HG03378 (cell line): ENCODE measurements around the gene SAMD5.

ENCODE experiments used
- ATAC-seq: cut with Tn5 transposase; IDR thresholded peaks from one replicate; pipeline ENCODE4 v1.9.1; 2021; ENCODE audit warnings: mild to moderate bottlenecking, moderate library complexity; ENCODE audit not compliant: unreplicated experiment

SAMD5 gene

DNA sequence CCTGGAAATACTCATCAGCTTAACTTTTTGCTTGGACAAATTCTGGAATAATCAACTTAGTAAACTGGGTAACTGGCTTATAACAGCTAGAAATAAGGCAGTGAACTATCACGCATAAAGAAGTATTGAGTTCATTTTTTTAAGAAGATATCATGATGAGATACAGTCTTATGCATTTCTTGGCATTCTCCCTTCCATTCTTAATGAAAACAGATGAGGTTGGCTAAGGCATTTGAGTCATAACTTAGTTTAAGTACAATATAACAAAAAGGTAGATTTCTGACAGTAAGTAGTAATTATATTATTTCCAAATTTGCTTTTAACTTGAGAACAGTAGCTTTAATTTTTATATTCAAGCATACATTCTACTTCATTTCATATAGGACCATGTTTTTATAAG is 56.1 kb downstream of the SAMD5 start:
- no peak for ATAC-seq

DNA sequence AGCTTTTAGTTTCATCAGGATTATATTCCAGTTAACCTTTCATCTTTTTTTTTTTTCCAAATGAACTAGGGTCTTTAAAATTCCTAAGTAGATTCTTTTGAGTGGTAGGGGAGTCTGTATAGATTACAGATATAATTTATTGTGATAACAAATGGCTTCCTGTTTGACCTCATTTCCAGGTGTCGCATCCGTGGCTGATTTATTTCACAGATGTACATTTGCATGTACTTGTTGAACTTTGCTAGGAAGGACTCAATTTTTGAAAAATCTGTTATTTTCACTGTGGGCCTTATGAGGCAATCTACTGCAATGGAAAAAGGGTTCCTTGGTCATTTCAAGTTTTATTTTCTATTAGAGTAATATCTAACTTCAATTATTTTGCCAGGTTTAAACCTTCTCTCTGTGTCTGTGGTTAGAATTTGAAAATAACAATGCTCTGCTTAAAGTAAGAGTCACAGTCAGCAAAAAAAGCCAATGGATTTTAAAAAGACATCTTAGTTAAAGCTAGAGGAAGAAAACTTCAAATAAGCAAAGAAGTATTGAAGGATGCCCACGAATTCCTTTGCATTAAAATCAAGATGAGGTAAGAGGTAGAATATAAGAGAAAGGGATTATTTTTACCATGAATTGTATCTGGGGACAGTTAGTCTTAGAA is 57.9 kb downstream of the SAMD5 start:
- no peak for ATAC-seq

DNA sequence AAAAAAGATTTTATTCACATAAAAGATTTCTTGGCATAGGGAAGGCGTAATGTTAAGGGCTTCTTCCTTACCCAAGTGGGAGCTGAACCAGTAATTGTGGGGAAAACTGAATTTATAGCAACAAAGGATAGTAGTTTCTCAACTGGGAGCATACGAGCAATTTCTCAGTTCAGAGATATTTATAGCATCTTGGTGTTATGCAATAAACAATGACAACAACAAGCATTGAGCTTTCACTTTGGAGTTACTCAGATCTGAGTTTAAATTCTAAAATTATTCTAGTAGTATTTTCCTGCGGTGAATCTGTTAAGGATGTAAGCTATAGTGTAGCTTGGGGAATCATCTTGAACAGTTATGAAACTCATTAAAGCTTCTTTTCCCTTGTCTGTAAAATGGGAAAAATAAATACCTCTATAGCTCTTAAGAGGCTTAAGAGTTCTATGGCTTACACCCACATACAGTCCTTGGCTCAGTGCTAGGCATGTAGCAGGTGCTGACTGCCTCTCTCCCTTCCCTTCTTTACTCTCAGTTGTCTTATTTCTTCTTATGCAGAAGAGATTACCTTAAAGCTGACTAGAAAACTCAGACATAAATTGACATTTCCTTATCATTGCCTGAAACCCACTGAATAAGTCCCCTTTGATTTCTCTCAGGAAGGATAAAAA is 58.8 kb downstream of the SAMD5 start:
- no peak for ATAC-seq

DNA sequence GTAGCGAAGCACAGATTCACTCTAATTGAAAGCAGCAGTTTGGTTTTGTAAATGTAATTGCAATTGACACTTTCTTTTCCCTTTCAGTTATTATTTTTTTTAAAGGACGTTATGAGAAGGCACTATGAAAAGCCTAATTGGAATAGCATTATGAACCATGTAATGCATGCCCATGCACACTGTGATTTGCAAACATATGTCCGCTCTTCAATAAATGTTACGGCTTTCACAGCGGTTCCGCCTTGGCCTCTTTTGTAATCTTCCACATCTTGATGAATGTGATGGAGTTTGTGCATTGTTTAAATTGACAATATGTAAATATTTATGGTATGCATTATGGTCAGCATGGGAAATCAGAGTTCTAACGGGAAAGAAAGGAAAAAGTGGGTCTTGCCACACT is 61.3 kb downstream of the SAMD5 start:
- no peak for ATAC-seq

DNA sequence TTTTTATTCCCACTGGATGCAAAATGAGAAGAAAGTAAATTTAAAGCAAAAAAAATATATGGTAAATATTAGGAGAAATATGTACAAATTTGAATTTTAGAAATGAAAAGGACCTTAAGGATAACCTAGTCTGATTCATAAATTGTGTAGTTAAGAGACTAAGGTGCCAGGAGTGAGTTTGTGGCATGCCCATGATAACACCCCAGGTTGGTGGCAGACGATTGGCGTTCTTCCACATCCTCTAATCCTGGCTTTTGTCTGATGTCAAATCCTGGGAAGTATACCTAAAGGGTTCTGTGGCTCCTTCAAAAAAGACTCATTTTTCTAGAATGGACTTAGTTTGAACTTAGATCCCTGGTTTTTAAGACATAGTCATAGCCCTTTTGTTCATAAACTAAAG is 62.2 kb downstream of the SAMD5 start:
- ATAC-seq, result no peak

DNA sequence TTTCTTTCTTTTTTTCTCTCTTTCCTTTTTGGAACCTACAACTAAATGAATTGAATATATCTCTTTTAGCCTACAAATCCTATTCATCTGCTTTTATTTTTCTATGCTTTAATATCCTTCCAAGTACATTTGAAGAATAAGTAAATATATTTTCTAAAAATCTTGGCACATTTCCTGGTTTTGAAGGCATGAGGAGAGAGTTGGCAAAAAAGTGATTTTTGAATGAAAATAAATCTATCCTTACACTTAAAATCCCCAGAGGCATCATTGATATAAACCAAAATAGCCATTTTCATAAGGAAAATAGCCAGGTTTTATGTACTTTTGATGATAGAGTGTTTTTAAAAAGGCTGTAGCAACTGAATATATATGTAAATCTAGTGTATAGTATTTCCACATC is 69.0 kb downstream of the SAMD5 start:
- no peak for ATAC-seq

DNA sequence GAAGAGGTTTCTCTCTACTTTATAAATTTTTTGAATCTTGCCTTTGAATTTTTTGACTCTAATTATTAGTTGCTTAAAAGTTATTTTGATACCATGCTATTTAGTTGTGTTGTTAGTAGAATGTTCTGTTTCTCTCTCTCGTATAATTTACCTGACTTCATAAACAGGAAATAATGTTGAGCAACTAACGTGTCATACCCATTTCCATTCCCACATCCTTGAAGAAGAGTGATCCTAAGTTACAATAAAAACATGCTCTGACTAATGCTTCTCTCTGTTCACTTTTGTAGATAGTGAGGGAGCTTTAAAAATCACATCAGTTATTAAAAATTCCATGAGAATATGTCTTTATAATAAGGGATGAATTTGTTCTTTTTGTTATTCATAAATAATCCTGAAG is 69.7 kb downstream of the SAMD5 start:
- no peak for ATAC-seq

DNA sequence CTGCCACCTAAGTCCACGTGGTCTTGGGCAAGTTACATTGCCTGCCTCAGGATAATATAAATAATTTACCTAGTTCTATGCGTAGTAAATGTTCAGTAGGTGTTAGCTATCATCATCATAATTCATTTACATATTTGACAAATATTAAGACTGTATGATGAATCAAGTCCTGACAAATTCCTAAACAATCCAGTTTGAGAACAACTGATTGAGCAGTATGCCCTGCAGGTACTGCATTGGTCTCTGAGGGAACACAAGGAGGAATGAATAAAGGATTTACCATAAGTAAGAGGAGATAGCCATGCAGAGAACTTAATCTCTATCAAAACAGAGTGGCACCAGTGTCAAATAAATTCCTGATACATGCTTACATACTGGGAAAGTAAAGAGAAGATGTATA is 70.4 kb downstream of the SAMD5 start:
- ATAC-seq, result no peak

DNA sequence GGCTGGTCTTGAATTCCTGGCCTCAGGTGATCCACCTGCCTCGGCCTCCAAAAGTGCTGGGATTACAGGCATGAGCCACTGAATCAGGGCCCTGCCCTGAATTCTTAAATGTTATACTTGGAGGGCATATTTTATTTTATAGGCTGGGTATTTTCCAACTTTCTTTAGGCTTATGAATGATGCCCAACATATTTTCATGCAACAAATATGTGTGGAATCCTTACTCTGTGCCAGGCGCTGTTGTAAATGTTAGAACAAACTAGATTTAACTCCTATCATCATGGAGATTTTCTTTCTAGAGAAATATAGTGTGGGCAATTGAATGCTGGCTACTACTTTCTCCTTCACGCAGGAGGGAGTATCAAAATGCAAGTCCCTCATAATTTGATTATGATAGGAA is 71.2 kb downstream of the SAMD5 start:
- ATAC-seq, result no peak

DNA sequence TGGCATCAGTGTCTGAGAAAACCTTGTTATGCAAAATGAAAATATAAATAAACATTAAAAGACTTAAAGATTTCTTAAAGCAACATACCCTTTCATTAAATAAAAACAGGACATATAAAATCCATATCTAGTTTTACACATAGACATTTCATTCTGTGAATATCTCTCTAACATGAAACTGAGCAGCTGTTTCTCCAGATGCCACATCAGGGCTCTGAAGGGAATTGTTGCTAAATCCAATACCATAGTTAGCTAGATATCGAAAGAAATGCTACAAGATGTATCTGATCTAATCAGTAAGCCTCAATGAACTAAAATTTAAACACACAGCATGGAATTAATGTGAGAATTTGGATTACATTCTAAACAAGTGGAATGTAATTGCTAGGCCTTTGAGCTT is 74.5 kb downstream of the SAMD5 start:
- no peak for ATAC-seq

DNA sequence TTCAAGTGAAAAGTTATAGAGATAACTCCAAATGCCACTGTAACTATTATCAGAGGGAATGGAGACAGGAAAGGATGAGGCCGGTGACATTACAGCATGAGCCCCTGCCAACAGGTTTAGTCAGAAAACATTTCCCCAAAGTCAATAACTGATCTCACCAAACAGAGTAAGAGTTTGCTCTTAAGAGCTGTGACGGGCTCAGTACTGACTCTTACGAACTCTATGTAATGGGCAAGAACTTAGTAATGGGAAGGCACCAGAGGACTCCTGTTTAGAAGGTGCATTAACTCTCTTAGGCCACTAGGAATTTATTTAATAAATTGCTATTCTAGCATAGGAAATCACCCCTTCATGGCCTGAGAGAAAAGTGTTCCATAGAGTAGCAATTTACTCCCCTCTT is 76.8 kb downstream of the SAMD5 start:
- ATAC-seq, result no peak

DNA sequence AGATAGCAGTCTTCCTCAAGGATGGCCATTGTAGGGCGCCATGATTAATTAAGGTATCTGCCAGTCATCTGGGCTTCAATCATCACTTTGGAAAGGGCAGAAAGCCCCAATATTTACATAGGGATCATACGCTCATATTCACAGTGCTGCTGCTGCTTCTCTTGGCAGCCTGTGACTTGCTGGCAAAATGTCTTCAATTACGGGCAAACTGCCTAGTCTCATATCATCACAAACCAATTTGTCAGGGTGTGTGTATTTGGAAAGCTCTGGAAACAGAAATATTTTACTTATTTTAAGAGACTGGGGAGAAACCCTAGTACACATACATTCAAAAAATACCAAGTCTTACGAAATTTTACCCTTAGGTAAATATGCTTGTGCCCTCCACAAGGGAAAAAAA is 77.6 kb downstream of the SAMD5 start:
- no peak for ATAC-seq

DNA sequence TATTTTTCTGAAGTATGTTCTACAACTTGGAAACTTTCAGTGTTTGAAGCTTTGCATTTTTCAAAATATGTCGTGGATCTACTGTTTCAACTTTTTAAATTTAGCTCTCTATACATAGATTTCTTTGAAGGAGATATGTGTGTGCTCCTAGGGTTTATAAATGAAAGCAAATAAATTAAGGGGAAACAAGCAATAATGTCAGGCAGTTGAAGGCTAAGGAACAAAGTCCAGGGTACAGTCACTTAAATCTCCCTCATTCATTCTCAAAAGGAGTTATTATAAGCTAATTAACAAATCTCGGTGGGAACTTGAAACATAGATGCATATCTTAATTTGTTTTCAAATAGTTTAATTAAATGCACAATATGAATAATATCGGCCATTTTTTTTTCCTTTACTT is 79.4 kb downstream of the SAMD5 start:
- no peak for ATAC-seq

DNA sequence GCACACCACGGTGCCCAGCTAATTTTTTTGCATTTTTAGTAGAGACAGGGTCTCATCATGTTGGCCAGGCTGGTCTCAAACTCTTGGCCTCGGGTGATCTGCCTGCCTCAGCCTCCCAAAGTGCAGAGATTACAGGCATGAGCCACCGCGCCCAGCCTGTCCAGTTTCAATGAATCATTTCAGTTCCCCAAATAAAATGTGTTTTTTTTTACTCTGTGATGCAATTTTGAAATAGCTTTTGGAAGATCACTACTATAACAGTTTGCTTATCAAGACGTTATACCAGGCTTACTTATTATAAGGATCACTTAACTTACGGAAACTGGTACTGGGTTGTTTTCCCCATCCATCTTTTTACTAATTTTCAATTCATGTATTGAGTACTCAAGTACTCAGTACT is 80.0 kb downstream of the SAMD5 start:
- no peak for ATAC-seq

DNA sequence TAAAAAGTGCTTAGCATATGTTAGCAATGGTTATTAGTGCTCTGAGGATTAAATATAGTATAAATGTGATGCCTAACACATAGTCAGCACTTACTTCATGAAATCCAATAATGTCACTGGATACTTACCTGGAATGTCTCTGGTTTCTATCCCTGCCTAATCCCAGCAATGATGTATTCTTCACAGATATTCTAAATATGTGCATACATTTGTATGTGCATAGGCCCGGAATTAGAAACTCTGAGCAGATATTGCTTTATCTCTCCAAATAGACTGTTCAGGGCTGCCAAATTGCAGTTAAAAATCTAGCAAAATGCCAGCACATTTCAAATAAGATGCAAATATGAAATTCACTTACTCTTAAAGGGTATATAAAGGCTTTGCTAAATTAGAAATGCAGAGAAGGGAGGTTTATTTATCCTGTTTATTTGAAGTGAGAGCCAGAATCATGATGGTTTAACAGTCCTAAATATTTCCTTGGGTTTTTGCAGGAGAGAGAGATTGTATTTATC is 81.3 kb downstream of the SAMD5 start:
- ATAC-seq, result no peak

DNA sequence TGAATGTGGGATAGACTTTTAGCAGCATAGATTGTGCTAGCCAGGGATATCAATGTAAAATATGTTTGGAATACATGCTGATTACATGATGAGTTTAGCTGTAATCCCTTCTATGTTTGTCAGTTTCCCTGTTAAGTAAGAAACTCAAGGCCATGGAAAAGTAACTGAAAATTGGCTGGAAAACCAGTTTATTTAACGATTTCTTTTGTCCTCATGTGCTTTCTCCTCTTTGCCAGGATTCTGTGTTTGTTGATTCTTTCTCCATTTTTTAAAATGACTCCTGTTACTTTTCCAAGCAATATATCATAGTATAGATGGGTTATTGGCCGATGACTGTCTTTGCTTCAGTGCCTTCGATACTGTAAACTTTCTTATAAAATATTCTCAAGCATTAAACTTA is 87.5 kb downstream of the SAMD5 start:
- ATAC-seq, result no peak

DNA sequence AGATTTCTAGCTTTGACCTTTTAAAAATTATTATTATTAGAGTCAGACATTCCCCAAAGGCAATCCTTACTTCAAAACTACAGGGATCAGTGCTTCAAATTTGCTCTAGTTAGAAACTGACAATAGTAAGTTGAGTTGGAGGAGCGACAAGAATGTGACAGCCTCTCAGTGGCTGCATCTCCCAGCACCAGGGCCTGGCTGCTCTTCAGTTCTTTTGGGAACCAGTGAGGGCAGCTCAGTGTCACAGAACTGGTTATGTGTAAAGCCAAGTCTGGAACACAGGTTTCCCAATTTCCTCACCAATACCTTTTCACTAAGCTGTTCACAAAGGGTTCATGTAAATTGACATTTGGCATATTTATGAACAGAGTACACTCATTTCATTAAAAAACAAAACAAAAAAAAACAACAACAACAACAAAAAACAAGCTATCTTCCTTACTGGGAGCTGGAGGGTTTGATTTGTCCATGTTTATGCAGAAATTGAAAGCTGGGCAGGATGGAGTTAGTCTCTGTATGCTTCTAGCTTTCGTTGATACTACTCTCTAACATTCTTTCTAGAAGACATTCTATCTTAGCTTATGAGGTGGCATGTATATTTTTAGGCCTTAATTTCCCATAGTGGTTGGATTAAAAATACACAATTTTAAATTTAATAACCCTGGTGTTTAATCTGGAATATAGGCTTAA is 95.0 kb downstream of the SAMD5 start:
- ATAC-seq, result no peak

DNA sequence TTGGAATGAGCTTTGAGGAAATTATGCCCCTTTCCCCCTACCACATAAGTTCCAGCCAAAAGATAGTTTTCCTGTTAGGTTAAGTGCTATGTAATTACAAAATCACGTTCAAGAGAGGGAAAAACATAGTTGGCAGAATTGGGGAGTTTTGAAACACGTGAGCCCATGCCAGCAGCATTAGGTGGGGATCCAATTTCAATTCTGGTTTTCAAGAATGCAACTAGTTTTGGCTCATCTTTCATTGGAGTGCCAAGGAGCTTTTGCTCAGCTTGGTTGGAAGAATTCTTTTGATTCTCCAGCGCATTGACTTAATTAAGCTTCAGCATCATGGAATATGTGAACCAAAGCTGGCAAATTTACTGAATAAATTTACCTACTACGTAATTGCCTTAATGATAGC is 95.9 kb downstream of the SAMD5 start:
- ATAC-seq, result no peak

DNA sequence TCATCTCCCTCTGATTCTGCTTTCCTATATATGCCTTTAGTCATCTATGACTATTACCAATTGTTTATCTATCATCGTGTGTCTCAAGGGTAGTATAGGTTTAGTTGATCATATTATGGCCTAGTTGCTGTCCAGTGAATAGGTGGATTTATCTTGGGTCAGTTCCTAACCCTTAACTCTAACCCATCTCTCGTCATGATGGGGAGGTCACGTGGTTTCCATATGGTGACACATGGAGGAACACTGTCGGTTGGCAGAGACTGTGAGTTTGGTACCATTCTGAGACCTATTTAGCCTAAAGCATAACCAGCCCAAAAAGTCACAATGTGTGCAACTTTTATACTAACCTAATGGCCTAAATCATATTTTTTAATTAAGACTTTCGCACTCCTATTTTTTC is 103.5 kb downstream of the SAMD5 start:
- ATAC-seq, result no peak

DNA sequence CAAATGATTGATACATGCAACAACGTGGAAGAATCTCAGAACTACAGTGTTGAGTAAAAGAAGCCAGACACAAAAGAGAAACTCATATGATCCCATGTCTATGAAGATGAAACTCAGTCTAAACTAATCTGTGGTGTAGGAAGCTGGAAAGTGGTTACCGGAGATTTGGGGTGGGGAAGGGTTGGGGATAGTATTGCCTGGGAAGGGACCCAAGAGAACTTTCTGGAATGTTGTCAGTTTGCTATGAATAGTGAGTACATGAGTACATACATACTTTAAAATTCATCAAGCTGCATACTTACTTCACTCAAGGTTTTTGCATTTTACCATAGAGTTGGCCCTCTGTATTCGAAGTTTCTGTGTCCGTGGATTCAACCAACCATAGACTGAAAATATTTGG is 106.0 kb downstream of the SAMD5 start:
- ATAC-seq, result no peak

DNA sequence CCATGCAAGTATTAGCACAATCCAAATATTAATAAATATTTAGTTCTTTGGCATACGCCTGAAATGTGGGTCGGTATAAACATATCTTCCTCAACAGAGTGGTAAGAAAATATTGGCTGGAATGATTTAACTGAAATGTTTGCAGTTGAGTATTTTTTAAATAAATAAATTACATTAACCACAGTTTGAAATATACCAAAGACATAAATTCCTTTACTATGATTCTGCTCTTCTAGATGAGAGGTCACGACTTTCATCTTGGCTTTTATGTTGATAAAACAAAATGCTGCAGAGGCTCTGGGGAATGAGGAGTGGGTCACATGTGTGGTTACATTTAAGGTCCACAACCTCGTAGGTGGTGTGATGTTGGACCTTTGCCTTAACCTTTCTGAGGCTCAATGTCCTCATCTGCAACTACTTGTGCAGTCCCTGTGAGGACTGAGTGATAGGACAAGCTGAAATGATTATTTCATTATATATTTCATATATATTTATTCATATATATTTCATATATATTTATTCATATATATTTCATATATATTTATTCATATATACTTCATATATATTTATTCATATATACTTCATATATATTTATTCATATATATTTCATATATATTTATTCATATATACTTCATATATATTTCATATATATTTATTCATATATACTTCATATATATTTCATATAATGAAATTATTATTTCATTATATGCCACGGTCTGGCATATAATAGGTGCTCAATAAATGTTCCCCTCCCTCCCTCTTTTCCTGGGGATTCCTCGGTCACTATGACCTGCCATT is 107.4 kb downstream of the SAMD5 start:
- no peak for ATAC-seq
